H9 (cell line): ENCODE results near the gene SH3BP1. TPM values are rescaled to one million over a fixed set of nuclear protein-coding genes. Genes with fewer than 3 reads are reported as not detected.
A peak's percentile ranks its signal among the peaks of the same experiment; 100 is the strongest.

Source experiments
- DNase-seq: peaks from one replicate; pipeline ENCODE4 v3.0.0-alpha.2; 2017
- H2AFZ ChIP-seq: one replicate; pipeline ENCODE4 v1.6.1; 2013; ENCODE audit warnings: mild to moderate bottlenecking, low read length, control low read depth, moderate library complexity
- H2AK5ac ChIP-seq: 2 replicates; pipeline ENCODE4 v1.6.1; 2013; ENCODE audit warnings: low read length, control low read depth, mixed read lengths; ENCODE audit not compliant: insufficient read length
- H2BK120ac ChIP-seq: one replicate; pipeline ENCODE4 v1.6.1; 2013; ENCODE audit warnings: low read depth, mild to moderate bottlenecking, low read length, control low read depth, inconsistent platforms; ENCODE audit not compliant: poor library complexity, severe bottlenecking
- H2BK12ac ChIP-seq: 2 replicates; pipeline ENCODE4 v1.6.1; 2013; ENCODE audit warnings: low read length, control low read depth, mixed read lengths, low read depth; ENCODE audit not compliant: insufficient read length
- H2BK15ac ChIP-seq: 2 replicates; pipeline ENCODE4 v1.6.1; 2013; ENCODE audit warnings: low read depth, low read length, control low read depth
- H2BK20ac ChIP-seq: one replicate; pipeline ENCODE4 v1.6.1; 2013; ENCODE audit warnings: low read depth, mild to moderate bottlenecking, low read length, control low read depth, inconsistent platforms; ENCODE audit not compliant: poor library complexity, severe bottlenecking
- H2BK5ac ChIP-seq: 2 replicates; pipeline ENCODE4 v1.6.1; 2013; ENCODE audit warnings: low read length, control low read depth, mixed read lengths; ENCODE audit not compliant: insufficient read length
- H3K14ac ChIP-seq: 2 replicates; pipeline ENCODE4 v1.6.1; 2013; ENCODE audit warnings: low read length, control low read depth; ENCODE audit not compliant: insufficient read depth
- H3K18ac ChIP-seq: 2 replicates; pipeline ENCODE4 v1.6.1; 2013; ENCODE audit warnings: low read depth, mild to moderate bottlenecking, mixed read lengths, low read length, control low read depth; ENCODE audit not compliant: insufficient read length
- H3K23ac ChIP-seq: 2 replicates; pipeline ENCODE4 v1.6.1; 2013; ENCODE audit warnings: low read length, control low read depth, mixed read lengths, low read depth; ENCODE audit not compliant: insufficient read length
- H3K23me2 ChIP-seq: 2 replicates; pipeline ENCODE4 v1.6.1; 2013; ENCODE audit warnings: low read depth, mild to moderate bottlenecking, mixed read lengths, low read length, control low read depth; ENCODE audit not compliant: insufficient read length, poor library complexity, severe bottlenecking
- H3K27ac ChIP-seq: 2 replicates; pipeline ENCODE4 v1.5.1; 2013; ENCODE audit warnings: low read length, control low read depth, mixed read lengths, low read depth; ENCODE audit not compliant: insufficient read length
- H3K27me3 ChIP-seq: 2 replicates; pipeline ENCODE4 v1.6.1; 2013; ENCODE audit warnings: low read length, control low read depth, inconsistent platforms; ENCODE audit not compliant: insufficient read depth
- H3K4ac ChIP-seq: 2 replicates; pipeline ENCODE4 v1.6.1; 2013; ENCODE audit warnings: low read depth, mild to moderate bottlenecking, control low read depth, inconsistent platforms, low read length, moderate library complexity
- H3K4me1 ChIP-seq: 2 replicates; pipeline ENCODE4 v1.6.1; 2013; ENCODE audit warnings: low read length, control low read depth, inconsistent platforms; ENCODE audit not compliant: insufficient read depth
- H3K4me2 ChIP-seq: 2 replicates; pipeline ENCODE4 v1.6.1; 2013; ENCODE audit warnings: low read length, control low read depth, mixed read lengths; ENCODE audit not compliant: insufficient read length, insufficient read depth
- H3K56ac ChIP-seq: 2 replicates; pipeline ENCODE4 v1.6.1; 2013; ENCODE audit warnings: low read depth, mild to moderate bottlenecking, mixed read lengths, low read length, control low read depth; ENCODE audit not compliant: insufficient read length
- H3K79me1 ChIP-seq: 2 replicates; pipeline ENCODE4 v1.6.1; 2013; ENCODE audit warnings: low read depth, mild to moderate bottlenecking, moderate library complexity, low read length, control low read depth, inconsistent platforms; ENCODE audit not compliant: insufficient read depth, poor library complexity, severe bottlenecking
- H3K79me2 ChIP-seq: 2 replicates; pipeline ENCODE4 v1.6.1; 2013; ENCODE audit warnings: low read length, control low read depth, inconsistent platforms; ENCODE audit not compliant: insufficient read depth
- H3K9ac ChIP-seq: 2 replicates; pipeline ENCODE4 v1.6.1; 2013; ENCODE audit warnings: low read length, control low read depth, mixed read lengths; ENCODE audit not compliant: insufficient read length; ENCODE audit errors: extremely low read depth
- H3K9me3 ChIP-seq: one replicate; pipeline ENCODE4 v1.6.1; 2013; ENCODE audit warnings: low read depth, low read length, inconsistent platforms; ENCODE audit not compliant: control insufficient read depth
- H3T11ph ChIP-seq: one replicate; pipeline ENCODE4 v1.6.1; 2013; ENCODE audit warnings: mild to moderate bottlenecking, low read length, control low read depth, inconsistent platforms
- H4K20me1 ChIP-seq: one replicate; pipeline ENCODE4 v1.6.1; 2013; ENCODE audit not compliant: control insufficient read depth, insufficient read length, insufficient read depth
- H4K5ac ChIP-seq: 2 replicates; pipeline ENCODE4 v1.6.1; 2013; ENCODE audit warnings: low read depth, mild to moderate bottlenecking, mixed read lengths, low read length, control low read depth; ENCODE audit not compliant: insufficient read length
- H4K8ac ChIP-seq: replicated peaks from 2 replicates; pipeline ENCODE4 v1.6.1; 2013; ENCODE audit warnings: low read length, control low read depth, mixed read lengths, low read depth; ENCODE audit not compliant: insufficient read length
- H4K91ac ChIP-seq: 2 replicates; pipeline ENCODE4 v1.6.1; 2013; ENCODE audit warnings: low read depth, mild to moderate bottlenecking, moderate library complexity, mixed read lengths, low read length, control low read depth; ENCODE audit not compliant: insufficient read length
- H3K27ac Mint-ChIP-seq, 3 experiments: 2 replicates in 2 of 3; 3 replicates in 1 of 3; pipeline ENCODE4 v1.8.0; 2020 to 2021; ENCODE audit warnings: mixed read lengths in 3 of 3, mild to moderate bottlenecking in 1 of 3, moderate library complexity in 1 of 3
- H3K27me3 Mint-ChIP-seq: 2 replicates; pipeline ENCODE4 v1.8.0; 2021; ENCODE audit warnings: low read depth, mild to moderate bottlenecking, moderate library complexity, mixed read lengths
- H3K36me3 Mint-ChIP-seq, 3 experiments: 2 replicates in 2 of 3; 3 replicates in 1 of 3; pipeline ENCODE4 v1.8.0; 2020 to 2021; ENCODE audit warnings: low read depth in 3 of 3, mixed read lengths in 3 of 3; ENCODE audit not compliant: insufficient read depth in 1 of 3
- H3K4me1 Mint-ChIP-seq, 2 experiments: 2 replicates each; pipeline ENCODE4 v1.8.0; 2020; ENCODE audit warnings: mixed read lengths in 2 of 2
- H3K4me3 Mint-ChIP-seq, 2 experiments: 2 replicates in 1 of 2; 3 replicates in 1 of 2; pipeline ENCODE4 v1.8.0; 2020 to 2021; ENCODE audit warnings: mild to moderate bottlenecking in 2 of 2, mixed read lengths in 2 of 2, moderate library complexity in 1 of 2
- H3K9me3 Mint-ChIP-seq, 2 experiments: 2 replicates in 1 of 2; 3 replicates in 1 of 2; pipeline ENCODE4 v1.8.0; 2020; ENCODE audit warnings: mild to moderate bottlenecking in 2 of 2, mixed read lengths in 2 of 2, moderate library complexity in 1 of 2
- WGBS: extraction: QIAGEN DNeasy Blood & Tissue Kit; methylation state at CpG from one replicate; pipeline ENCODE4 v1.1.7; 2013; ENCODE audit warnings: missing lambda C conversion rate, low lambda C conversion rate, mixed read lengths; ENCODE audit not compliant: insufficient read length; ENCODE audit errors: extremely low coverage; 5-methylcytosine and 5-hydroxymethylcytosine counted together
- total RNA-seq: library from RNA; stranded (reverse); gene quantifications from 2 replicates; pipeline ENCODE4 v1.2.1, GENCODE V29; 2021
- TF ChIP-seq, protein P1 (sequence below): fragments of 200-600 bp; sonication (generic); conservative IDR thresholded peaks from 3 replicates; pipeline ENCODE4 v1.8.0; 2021; ENCODE audit warnings: antibody characterized with exemption, mild to moderate bottlenecking

The SH3BP1 gene
- total RNA-seq, 1 experiment from 2014 or later: 33.6 TPM

DNA sequence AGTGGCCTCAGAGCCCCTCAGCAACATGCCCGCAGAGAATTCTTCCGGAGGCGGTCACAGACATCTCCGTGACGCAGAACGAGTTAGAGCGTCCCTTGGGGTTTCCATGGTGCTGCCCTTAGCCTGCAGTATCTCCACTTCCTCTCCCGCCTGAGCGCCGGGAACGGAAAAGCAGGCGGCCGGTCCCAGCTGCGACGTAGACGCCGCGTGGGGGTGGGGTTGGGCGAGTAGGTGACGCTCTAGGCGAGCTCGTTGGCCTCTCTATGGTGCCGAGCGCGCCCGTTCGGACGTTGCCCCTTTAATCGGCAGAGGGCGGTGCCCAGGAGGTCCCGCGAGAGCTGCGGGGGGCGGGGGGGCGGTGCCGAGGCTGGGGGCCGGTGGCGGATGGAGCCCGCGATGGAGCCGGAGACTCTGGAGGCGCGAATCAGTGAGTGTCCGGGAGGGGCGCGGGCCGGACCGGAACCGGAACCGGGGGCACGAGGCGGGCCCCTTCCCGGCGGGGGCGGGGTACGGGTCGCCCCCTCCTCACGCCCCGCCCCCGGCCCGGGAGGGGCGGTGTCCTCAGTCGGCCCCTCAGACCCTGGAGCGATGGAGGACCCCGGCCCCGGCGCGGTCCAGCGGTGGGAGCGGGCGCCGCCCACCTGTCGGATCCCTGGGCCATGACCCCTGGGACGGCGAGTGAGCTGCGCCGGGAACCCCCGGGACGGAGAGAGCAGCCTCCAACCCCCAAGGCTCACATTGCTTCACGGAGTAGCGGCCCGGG, 30.8 kb upstream of the SH3BP1 start, which contains the start of gene GGA1:
GGA1 (plus strand) TSS at position 358 of the 763 bp plus-strand sequence; CDS start at position 385, 27 bp downstream.
- WGBS: no CpG with 5 or more reads among the region's 82 CpGs
- H3K56ac ChIP-seq: no peak within 1 kb of the TSS
- no peaks in the 10 kb centered on the region for H3K9me3 ChIP-seq
- H3K9ac ChIP-seq: peak within 1 kb of the TSS; percentile 78
- Mint-ChIP-seq H3K4me1 (peaks cover 16 to 17% of the 10 kb centered on the region in 2 experiments), H3K27me3 (peaks cover 8% of the 10 kb centered on the region), H3K4me3 (peak within 1 kb of the TSS; percentile 91 to 93), H3K27ac (peak within 1 kb of the TSS; percentile 96 to 99 (median 99)), H3K36me3 (no peaks in the 10 kb centered on the region; a peak in 1 of 7 replicates), H3K9me3 (no peaks in the 10 kb centered on the region)
- no peaks in the 10 kb centered on the region; the same call in 1 of the 2 replicates for H3K79me2 ChIP-seq
- H3K18ac ChIP-seq: peak within 1 kb of the TSS; percentile 99
- no peaks in the 10 kb centered on the region for H3K27me3 ChIP-seq
- peaks cover 10% of the 10 kb centered on the region for H3K23me2 ChIP-seq
- no peak within 1 kb of the TSS for H2BK120ac ChIP-seq
- H2BK12ac ChIP-seq: no peak within 1 kb of the TSS
- H2BK15ac ChIP-seq: no peak within 1 kb of the TSS
- peak; percentile 96 for DNase-seq
- no peaks in the 10 kb centered on the region for H3K4me1 ChIP-seq
- H4K91ac ChIP-seq: no peak within 1 kb of the TSS
- H3K4me2 ChIP-seq: peak within 1 kb of the TSS; percentile 90
- peaks cover 3% of the 10 kb centered on the region for H3K79me1 ChIP-seq
- H3K27ac ChIP-seq: peak within 1 kb of the TSS; percentile 88
- no peak within 1 kb of the TSS for H2BK5ac ChIP-seq
- H4K5ac ChIP-seq: no peak within 1 kb of the TSS
- TF ChIP-seq, protein P1, sequence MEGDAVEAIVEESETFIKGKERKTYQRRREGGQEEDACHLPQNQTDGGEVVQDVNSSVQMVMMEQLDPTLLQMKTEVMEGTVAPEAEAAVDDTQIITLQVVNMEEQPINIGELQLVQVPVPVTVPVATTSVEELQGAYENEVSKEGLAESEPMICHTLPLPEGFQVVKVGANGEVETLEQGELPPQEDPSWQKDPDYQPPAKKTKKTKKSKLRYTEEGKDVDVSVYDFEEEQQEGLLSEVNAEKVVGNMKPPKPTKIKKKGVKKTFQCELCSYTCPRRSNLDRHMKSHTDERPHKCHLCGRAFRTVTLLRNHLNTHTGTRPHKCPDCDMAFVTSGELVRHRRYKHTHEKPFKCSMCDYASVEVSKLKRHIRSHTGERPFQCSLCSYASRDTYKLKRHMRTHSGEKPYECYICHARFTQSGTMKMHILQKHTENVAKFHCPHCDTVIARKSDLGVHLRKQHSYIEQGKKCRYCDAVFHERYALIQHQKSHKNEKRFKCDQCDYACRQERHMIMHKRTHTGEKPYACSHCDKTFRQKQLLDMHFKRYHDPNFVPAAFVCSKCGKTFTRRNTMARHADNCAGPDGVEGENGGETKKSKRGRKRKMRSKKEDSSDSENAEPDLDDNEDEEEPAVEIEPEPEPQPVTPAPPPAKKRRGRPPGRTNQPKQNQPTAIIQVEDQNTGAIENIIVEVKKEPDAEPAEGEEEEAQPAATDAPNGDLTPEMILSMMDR: no peak
- H2BK20ac ChIP-seq: no peak within 1 kb of the TSS
- H3K14ac ChIP-seq: peak within 1 kb of the TSS; percentile 99
- H3T11ph ChIP-seq: no peak within 1 kb of the TSS
- H2AFZ ChIP-seq: no peak within 1 kb of the TSS
- no peak within 1 kb of the TSS for H3K4ac ChIP-seq
- no peak within 1 kb of the TSS for H2AK5ac ChIP-seq
- no peak within 1 kb of the TSS for H4K8ac ChIP-seq
- no peak within 1 kb of the TSS for H3K23ac ChIP-seq
- no peaks in the 10 kb centered on the region for H4K20me1 ChIP-seq
